NK-92 treated with Interleukin-12 subunit alpha and Interleukin-12 subunit beta, amount 100 ng/mL, for 24 hours (cell line): Measurements from ENCODE around the gene PSORS1C2.
A peak's percentile ranks its signal among the peaks of the same experiment; 100 is the strongest.

ENCODE experiments used
- DNase-seq: peaks from one replicate; lab custom pipeline; 2025; lab: John Stamatoyannopoulos, UW

PSORS1C2 gene

GRCh38 chr6:31140643-31141042, 1.8 kb upstream of the PSORS1C2 start:
- DNase-seq = no peak

DNA sequence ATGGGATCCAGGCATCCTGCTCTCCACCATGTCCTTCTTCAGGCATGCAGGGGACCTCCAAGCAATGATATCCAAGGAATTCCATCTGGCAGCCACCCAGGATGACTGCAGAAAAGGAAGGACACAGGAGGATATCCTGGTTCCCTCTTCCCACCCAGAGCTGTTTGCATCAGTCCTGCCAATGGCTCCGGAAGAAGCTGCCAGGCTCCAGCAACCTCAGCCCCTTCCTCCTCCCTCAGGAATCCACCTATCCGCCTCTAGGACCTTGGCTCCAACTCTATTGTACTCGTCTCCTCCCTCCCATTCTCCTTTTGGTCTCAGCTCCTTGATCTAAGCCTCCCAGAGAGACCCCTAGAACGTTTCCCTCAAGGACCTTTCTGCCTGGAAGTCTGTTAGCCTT, 733 bp upstream of the PSORS1C2 start:
- no peak for DNase-seq

- no peak for DNase-seq
These were observed 3.2 kb downstream of the PSORS1C2 start for GRCh38 chr6:31135710-31136109.

DNA sequence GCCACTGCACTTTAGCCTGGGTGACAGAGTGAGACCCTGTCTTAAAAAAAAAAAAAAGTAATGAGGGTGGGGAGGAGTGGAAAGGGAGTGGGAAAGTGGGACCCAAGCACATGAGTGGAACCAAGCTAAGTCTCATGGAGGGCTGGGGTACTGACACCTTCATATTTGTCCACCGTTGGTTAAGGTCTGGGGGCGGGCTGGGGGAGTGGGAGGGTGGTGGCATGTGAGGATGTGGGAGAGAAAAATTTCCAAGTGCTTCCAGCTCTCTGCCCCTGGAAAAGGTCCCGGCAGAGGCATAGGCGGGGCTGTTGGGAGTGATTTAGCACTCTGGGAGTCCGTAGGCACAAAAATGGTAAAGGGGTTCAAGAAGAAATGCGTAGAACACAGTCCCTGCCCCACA, 6.1 kb downstream of the PSORS1C2 start:
- DNase-seq = no peak

- DNase-seq = no peak
These were observed 7.3 kb downstream of the PSORS1C2 start for GRCh38 chr6:31131595-31131994.

GRCh38 chr6:31130751-31131150, 8.1 kb downstream of the PSORS1C2 start:
- no peak for DNase-seq

GRCh38 chr6:31129130-31129529, 9.7 kb downstream of the PSORS1C2 start:
- no peak for DNase-seq

DNA sequence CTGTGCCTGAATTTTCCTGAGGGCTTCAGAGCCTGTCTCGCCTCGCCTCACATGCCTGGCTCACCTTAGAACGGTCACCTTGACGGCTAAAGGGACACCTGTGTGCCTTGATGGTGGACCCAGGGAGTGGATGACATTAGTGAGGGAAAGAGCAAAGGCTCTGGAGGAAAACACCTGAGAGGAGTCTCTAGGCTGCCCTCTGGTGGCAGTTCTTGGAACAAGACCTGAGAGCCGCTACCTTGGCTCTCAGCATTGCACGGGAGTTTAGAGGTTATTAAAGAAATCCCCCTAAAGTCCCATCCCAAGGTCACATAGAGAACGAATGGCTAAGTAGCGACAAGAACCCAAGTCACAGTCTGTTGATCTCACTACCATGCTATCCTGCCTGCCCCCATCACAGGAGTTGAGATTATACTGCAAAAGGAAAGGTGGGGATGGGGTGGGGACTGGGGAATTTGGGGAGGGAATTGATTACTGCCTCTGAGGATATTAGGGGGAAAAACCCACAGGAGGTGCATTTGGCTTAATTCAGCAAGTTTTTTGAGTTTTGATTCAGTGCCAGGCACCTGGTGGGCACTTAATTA, 10.7 kb downstream of the PSORS1C2 start:
- DNase-seq = peak; percentile 45

DNA sequence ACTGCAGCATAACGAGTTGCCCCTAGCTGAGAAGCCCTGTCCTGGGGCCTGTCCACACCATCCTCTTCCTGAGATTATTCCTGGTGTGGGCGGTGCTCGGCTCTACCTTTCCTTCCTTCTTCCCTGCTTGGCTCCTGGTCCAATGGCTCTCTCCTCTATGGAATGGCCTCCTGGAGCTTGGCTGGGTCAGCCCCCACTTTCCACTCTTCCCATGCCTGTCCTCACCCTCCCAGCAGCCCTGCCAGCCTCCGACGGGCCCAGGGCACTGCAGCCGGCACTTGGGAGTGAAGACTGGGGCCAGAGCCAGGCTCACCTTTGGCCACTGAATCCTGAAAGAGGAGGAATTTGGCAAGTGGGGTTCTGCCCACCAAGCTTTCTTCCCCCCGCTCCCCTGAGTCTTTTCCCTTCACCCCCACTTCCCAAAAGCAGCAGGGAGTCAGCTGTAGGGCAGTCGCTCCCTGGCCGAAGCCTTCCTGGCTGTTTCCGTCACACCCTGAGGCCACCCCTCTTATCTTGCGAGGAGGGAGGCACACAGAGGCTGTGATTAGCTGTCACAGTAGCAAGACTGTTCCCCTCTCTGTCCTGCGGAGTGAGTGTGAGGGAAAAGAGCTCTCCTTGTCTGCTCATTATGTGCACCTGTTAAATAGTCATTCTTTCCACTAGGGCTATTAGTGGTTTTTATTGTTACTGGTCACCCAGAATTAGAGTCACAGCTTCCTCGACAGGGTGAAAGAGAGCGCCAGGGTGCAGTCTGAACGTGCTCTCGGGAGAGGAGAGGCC, 12.3 kb downstream of the PSORS1C2 start:
- DNase-seq = no peak

- DNase-seq = no peak
These were observed 13.1 kb downstream of the PSORS1C2 start for GRCh38 chr6:31125586-31126363.

DNA sequence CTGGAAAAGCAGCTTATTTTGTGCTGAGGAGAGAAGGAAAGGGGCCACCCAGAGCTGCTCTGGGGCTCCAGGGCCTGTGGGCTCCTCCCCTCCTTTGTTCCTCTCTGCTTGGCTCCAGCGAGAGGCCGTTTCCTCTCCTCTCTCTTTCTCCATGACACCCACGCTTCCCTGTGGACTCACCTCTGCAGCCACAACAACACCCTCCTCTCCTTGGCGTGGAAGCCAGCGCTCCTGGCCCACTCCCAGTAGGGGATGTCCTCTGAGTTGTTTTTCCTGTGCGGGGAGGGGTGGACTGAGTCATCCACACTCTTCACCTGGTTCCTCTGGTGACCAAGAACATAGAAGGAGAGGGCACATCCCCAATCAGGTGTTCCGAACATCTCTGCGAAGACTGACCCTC, 13.7 kb downstream of the PSORS1C2 start:
- DNase-seq = no peak

GRCh38 chr6:31122791-31123706, 15.8 kb downstream of the PSORS1C2 start:
- no peak for DNase-seq

DNA sequence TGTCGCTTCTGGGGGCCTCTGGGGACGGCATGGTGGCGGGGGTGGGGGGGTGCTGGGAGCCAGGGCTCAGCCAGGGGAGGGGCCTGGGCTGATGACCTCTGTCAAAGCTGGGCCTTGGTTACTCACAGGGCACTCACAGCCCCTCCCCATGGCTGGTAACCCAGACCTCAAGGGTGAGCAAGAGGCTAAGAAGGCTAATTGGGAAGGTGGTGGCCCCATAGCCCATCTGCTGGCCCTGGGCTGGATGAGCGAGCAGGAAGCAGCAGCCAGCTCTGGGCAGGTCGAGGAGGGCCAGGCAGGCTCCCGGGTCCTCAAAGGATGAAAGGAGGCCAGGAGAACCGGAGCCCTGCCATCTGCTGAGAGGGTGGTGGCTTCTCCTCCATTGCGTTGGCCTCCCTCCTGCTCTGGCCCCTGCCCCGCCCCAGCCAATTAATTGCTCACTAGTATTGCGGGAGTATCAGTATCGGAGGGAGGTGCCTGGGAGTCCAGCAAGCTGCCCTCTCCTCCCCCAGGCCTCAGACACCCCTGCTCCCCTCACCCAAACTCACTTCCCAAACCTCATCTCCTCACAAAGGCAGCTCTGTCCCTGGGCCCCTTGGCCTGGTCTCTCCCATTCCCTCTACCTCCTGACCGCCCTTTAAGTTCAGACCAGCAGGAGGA, 17.6 kb downstream of the PSORS1C2 start:
- DNase-seq = no peak

DNA sequence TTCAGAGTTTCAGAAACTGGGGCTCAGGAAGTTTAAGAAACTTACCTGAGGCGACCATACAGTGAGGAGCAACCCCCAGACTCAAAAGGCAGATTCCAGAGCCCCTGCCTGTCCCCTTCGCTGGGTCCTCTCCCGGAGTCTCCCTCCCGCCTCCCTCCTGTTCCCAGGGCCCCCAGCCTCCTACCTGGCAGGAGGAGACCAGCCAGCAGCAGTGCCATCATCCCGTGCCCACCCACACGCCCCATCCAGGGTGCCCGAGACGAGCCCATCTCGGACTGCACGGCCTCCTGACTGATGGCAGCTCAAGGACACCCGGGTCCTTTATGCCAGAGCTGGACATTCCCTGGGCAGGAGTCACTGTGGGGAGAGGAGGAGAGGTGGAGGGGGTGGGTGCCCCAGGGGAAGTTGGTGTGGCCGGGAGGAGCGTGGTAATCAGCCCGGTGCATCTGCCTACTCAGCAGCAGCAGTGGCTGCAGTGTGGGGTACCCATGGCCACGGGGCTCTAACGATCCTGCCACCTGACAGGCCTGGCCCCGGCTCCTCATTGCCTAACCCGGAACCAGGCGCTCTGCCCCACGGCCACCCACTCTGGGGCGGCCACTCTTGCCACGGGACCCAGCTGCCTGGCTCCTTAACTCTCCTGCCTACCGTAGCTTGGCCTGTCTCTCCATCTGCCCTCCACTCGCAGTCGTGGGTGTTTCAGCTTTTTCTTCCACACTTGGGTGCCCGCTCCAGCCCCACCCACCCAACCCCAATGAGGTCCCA, 18.5 kb downstream of the PSORS1C2 start, which contains the start of gene CDSN:
Gene CDSN, minus strand, starts transcription at position 296 of the 765 bp plus-strand sequence. Its CDS starts 27 bp downstream, at position 269.
- DNase-seq = no peak

DNA sequence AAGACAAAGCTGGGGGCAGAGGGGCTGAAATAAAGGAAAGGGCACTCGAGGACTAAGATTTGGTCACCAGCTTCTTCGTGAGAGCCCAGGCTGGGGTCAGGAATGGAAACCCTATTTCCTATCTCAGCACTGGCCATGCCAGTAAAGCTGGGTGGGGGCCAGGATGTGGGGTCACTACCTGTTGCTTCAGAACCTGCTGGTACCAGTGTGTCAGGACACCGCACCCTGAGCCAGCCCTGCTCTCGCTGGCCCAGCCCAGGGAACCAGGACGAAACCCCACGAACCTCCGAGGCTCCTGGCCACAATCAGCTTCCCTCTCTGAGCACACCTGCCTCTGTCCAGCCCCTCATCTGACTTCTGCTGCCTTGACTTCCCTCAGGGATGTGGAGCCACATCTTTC, 20.7 kb downstream of the PSORS1C2 start:
- DNase-seq = no peak

DNA sequence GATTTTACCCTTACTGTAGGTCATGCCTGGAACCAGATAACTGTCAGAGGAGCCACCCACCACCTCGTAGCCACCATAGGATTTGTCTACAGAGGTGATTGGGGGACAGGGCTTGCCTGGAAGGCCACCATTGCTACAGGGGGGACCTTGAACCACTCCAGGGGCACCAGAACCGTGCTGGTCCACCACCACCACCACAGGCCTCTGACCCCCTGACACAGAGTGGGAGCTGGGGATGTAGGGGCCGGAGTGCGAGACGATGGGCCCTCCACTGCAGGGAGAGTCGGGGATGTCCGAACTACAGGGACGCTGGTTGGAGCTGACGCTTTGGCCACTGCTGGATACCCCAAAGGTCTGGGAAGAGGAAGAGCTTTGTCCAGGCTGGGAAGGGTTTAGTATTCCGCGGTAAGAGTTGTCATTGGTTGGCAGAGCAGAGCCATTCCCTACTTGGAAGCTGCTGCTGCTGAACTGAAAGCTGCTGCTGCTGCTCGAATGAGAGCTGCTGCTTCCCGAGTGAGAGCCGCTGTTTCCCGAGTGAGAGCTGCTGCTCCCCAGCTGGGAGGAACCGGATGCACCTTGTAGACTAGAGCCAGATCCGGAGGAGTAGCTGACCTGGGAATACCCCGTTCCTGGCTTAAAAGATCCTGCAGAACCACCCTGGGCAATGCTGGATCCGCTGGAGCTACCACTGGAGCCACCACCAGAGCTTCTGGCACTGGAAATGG, 22.0 kb downstream of the PSORS1C2 start:
- no peak for DNase-seq

- DNase-seq = no peak
These were observed 22.8 kb downstream of the PSORS1C2 start for GRCh38 chr6:31115941-31116560.

- no peak for DNase-seq
These were observed 23.7 kb downstream of the PSORS1C2 start for GRCh38 chr6:31114970-31115849.

DNA sequence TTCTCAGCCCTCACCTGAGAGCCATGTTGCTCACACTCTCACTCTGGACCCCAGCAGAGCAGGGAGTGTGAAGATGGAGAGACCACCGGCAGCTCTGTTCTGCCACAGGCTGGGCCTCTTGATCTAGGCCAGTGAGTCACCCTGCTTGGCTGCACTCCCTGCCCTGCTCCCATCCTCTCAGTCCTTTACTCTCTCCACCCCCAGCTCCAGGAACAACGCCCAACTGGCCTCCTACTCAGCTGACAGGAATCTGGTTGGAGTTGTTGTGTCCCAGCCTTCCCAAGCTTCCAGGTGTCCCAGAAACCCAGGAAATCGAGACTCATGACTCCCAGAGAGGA, 24.4 kb downstream of the PSORS1C2 start, which contains the start of gene PSORS1C1:
Gene PSORS1C1, plus strand, starts transcription at position 260 of the 338 bp plus-strand sequence. CDS start 14,833 bp downstream, outside the sequence.
- no peak for DNase-seq
